ENCODE data around the gene DGAT2.

Gene DGAT2

DNA sequence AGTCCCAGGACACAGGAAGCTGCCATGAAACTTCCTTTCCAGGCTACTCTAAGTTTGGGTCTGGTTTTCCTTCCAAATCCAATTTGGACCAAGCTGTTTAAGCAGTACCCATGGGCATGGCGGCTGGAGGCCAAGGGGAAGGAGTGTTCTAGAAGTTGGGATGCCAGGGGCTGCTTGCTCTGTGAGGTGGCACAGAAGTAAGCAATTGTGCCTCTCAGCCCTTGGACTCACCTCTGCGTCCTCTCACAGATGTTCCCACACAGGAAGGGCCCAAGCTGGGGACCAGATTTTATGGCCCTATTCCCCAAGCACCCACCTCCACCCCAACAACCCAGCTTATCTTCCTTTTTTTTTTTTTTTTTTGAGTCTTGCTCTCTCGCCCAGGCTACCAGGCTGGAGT, 3.5 kb upstream of the DGAT2 start:
- TF ChIP-seq, protein P1, sequence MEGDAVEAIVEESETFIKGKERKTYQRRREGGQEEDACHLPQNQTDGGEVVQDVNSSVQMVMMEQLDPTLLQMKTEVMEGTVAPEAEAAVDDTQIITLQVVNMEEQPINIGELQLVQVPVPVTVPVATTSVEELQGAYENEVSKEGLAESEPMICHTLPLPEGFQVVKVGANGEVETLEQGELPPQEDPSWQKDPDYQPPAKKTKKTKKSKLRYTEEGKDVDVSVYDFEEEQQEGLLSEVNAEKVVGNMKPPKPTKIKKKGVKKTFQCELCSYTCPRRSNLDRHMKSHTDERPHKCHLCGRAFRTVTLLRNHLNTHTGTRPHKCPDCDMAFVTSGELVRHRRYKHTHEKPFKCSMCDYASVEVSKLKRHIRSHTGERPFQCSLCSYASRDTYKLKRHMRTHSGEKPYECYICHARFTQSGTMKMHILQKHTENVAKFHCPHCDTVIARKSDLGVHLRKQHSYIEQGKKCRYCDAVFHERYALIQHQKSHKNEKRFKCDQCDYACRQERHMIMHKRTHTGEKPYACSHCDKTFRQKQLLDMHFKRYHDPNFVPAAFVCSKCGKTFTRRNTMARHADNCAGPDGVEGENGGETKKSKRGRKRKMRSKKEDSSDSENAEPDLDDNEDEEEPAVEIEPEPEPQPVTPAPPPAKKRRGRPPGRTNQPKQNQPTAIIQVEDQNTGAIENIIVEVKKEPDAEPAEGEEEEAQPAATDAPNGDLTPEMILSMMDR (IDR thresholded peaks at IDR 0.05; ENCODE audit: low read depth, low read length, missing control alignments), result no peak
- no peak for DNase-seq (ENCODE audit: low read depth)
- no peak overlapping the region for H3K4me3 ChIP-seq (ENCODE audit: low read depth, low read length)

DNA sequence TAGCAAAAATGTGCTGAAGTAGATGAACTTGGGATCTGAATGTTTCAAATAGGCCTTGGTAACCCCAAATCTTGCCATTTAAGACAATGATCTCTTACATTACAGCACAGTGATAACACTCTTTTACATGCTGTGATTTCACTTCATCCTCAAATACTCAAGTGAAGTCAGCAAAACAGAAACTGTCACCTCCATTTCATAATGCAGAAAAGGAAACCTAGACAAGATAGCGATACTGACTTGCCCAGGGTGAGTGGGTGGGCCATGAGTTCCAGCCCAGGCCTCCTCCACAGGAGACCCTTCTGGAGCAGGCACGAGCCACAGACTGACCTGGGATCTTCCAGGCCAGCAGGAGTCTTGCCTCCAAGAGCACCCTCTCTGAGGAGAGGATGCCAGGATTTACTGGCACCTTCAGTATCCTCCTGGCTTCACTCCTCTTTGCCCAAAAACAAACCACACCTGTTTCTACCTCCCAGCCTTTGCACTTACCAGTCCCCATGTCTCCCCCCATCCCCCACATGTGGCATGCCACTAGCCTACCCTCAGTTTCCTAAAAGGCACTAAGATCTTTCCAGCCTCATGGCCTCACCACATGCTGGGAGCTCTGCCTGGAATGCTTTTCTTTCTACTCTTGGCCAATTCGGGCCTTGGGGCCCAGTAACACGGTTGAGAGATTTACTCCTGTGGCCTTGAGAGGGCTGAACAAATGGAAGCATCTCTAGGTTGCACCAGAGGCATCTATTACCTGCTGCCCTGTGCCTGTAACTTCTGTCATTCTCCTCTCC, 1.9 kb upstream of the DGAT2 start:
- H3K4me3 ChIP-seq (ENCODE audit: low read depth, low read length), result no peak overlapping the region
- no peak for DNase-seq (ENCODE audit: low read depth)
- TF ChIP-seq, protein P1 (IDR thresholded peaks at IDR 0.05; ENCODE audit: low read depth, low read length, missing control alignments), result no peak

DNA sequence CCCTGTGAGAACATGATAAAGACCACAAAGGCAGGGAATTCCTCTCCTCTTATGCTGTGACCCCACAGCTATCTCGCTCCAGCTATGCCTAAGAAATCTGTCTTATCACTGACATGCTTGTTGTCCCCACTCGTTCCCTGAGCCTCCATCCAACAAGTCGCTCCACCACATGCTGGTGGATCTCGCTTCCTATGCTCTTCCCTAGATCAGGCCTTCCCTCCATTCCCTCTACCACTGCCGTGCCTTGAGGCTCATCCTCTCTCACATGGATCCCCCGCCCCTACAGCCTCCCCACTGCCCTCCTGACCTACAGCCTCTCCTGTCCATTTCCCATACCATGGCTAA, 1.4 kb upstream of the DGAT2 start:
- TF ChIP-seq, protein P1 (IDR thresholded peaks at IDR 0.05; ENCODE audit: low read depth, low read length, missing control alignments), result no peak
- H3K4me3 ChIP-seq (ENCODE audit: low read depth, low read length), result no peak overlapping the region
- DNase-seq (ENCODE audit: low read depth), result no peak

DNA sequence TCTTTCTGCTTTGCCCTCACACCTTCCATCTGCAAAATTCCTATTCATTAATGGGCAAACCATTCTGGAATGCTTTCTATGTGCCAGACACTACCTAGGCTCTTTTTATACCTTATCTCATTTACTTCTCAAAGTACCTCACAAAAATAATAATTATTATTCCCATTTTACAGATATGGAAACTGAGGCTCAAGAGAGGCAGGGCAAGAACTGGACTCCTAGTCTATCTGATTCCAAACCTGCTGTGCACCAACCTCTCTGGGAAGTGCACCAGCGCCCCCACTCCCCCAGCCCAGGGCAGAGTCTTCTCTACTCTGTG, 826 bp upstream of the DGAT2 start:
- no peak overlapping the region for H3K4me3 ChIP-seq (ENCODE audit: low read depth, low read length)
- TF ChIP-seq, protein P1 (IDR thresholded peaks at IDR 0.05; ENCODE audit: low read depth, low read length, missing control alignments), result no peak
- no peak for DNase-seq (ENCODE audit: low read depth)

DNA sequence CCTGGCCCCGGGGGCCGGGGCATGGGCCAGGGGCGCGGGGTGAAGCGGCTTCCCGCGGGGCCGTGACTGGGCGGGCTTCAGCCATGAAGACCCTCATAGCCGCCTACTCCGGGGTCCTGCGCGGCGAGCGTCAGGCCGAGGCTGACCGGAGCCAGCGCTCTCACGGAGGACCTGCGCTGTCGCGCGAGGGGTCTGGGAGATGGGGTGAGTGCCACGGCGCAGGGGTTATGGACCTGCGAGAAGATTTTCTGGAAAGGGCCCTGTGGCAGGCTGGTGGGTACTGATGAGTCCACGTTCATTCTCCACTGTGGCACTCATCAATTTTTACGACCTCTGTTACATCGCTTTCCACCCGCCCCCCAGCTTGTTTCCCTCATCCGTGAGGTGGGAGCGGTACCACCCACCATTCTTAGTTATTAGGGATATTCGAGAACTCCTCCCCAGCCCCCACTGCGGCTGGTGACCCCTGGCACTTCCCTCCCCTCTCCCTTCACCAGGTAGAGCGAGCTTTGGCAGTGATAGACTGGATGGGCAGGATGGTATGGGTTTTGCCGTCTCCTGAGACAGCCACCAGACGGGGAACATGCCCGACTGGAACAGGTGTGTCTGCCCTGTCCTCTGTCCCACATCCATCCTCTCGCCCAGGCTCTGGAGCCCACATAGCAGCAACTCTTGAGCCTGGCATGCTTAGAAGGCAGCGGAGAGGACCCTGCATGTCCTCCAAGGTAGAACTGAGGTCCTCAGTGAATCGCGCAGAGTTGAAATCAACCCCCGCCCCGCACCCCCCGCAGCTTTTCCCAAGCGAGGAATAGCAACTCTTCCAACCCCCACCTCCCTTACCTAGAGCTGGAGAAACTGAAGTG, 562 bp downstream of the DGAT2 start:
- TF ChIP-seq, protein P1 (IDR thresholded peaks at IDR 0.05; ENCODE audit: low read depth, low read length, missing control alignments), result peak; percentile 1
- DNase-seq (ENCODE audit: low read depth), result no peak
- peak overlapping the region; percentile 80 for H3K4me3 ChIP-seq (ENCODE audit: low read depth, low read length)

DNA sequence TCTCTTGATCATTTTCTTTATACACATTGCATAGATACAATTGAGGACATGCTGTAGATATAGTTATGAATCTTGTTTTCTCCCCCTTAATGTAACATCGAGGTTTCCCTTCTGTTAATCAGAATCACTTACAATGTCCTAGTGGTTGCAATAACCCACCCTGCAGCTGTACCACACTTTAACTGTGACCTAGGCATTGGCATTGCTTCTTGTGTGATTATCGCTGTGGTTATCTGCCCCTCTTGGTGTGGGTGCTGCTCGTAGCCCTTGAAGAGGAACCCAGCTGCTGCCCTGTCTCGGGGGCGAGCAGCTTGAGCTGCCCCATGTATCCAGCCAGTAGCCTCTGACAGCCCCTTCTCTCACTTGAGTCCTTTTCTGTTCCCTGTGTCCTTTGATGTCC, 1.5 kb downstream of the DGAT2 start:
- TF ChIP-seq, protein P1 (IDR thresholded peaks at IDR 0.05; ENCODE audit: low read depth, low read length, missing control alignments), result no peak
- no peak for DNase-seq (ENCODE audit: low read depth)
- no peak overlapping the region; the same call in 1 of the 2 replicates for H3K4me3 ChIP-seq (ENCODE audit: low read depth, low read length)

All from GM12864 (cell line).